ENCODE measurements around the gene AADACL4.

AADACL4 gene

DNA sequence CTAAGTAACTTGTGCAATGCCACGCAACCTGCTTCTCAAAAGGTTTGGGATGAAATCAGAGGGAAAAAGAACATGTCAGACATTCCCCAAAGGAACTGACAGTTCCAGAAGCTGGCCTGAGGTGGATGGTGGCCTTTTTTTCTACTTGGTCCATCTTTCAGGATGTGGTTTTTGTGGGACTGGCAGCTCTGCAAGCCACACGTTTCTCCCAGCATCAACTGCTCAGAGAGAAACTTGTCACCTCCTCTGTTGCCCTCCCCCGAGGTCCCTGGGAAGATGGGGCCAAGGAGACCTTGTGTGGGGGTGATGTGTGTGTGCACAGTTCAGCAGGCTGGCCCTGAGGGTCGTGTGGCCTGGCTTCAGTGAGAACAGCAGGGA is 23.4 kb upstream of the AADACL4 start:
- no peaks in the 10 kb centered on the region for H3K27me3 ChIP-seq (replicated peaks)
- in situ Hi-C loops (cut with HindIII; ENCODE audit: low pct_ligation_motif_present, low sequenced_read_pairs): no loop called here
- TF ChIP-seq CTCF (IDR thresholded peaks at IDR 0.05; ENCODE audit: low read depth, low read length, missing control alignments): no peak
- peak overlapping the region; percentile 98 for H3K27ac ChIP-seq
- no peak for DNase-seq
- no peak overlapping the region for H3K4me3 ChIP-seq (ENCODE audit: low read depth, low read length)
- H3K36me3 ChIP-seq (replicated peaks): peaks cover 13% of the 10 kb centered on the region

GRCh38 chr1:12620931-12621330 is 23.0 kb upstream of the AADACL4 start:
- Histone ChIP-seq H3K36me3 (replicated peaks) (peaks cover 8% of the 10 kb centered on the region), H3K4me3 (ENCODE audit: low read depth, low read length) (no peak overlapping the region), H3K27ac (no peak overlapping the region), H3K27me3 (replicated peaks) (no peaks in the 10 kb centered on the region)
- in situ Hi-C loops (cut with HindIII; ENCODE audit: low pct_ligation_motif_present, low sequenced_read_pairs): no loop called here
- TF ChIP-seq CTCF (IDR thresholded peaks at IDR 0.05; ENCODE audit: low read depth, low read length, missing control alignments): no peak
- no peak for DNase-seq

DNA sequence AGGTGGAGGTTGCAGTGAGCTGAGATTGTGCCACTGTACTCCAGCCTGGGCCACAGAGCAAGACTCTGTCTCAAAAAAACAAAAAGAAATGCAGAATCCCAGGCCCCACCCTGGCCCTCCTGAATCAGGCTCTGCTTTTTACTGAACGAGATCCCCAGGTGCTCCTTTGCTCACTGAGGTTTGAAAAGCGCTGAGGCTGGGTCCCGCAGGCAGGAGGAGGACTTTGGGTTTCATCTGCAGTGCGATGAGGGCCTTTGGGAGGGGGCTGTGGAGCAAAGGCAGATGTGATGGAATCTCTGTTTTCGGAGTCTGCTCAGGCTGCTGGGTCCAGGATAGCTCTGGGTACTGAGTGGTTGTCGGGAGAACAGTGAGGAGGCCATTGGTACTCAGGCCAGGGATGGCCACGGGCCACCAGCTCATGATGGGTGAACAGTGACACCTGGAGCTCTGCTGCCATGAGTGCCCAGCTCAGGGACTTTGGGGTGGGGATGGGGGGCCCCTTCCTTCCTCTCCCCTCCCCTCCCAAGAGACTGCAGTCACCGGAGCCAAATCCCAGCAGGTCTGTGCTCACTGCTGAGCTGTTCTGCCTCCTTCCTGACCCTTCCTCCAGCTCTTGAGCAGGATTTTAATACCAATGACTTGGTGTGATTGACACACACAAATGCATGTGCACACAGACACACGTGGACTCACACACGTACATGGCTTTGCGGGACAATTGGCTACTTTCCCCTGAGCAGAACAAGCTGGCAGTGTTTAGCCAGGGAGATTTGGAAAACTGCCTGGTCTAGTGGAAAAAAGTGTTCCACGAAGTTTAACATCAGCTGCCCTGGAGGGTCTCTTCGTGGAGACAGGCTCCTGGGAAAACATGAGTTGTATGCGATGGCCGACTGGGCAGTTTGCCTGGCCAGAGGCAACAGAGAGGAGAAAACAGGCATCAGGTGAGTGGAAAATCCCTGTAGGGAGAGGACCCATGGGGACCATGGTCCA is 22.2 kb upstream of the AADACL4 start:
- DNase-seq: no peak
- TF ChIP-seq CTCF (IDR thresholded peaks at IDR 0.05; ENCODE audit: low read depth, low read length, missing control alignments): no peak
- Histone ChIP-seq H3K4me3 (ENCODE audit: low read depth, low read length) (no peak overlapping the region), H3K27ac (no peak overlapping the region), H3K27me3 (replicated peaks) (no peaks in the 10 kb centered on the region), H3K36me3 (replicated peaks) (peaks cover 5% of the 10 kb centered on the region)
- in situ Hi-C loops (cut with HindIII; ENCODE audit: low pct_ligation_motif_present, low sequenced_read_pairs): no loop called here

- DNase-seq: no peak
- no peak for TF ChIP-seq CTCF (IDR thresholded peaks at IDR 0.05; ENCODE audit: low read depth, low read length, missing control alignments)
- Histone ChIP-seq H3K4me3 (ENCODE audit: low read depth, low read length) (no peak overlapping the region), H3K27me3 (replicated peaks) (no peaks in the 10 kb centered on the region), H3K36me3 (replicated peaks) (no peaks in the 10 kb centered on the region), H3K27ac (no peak overlapping the region)
- in situ Hi-C loops (cut with HindIII; ENCODE audit: low pct_ligation_motif_present, low sequenced_read_pairs): no loop called here
These were observed 21.4 kb upstream of the AADACL4 start for GRCh38 chr1:12622506-12622905.

GRCh38 chr1:12625276-12625675 is 18.6 kb upstream of the AADACL4 start:
- Histone ChIP-seq H3K27ac (no peak overlapping the region), H3K27me3 (replicated peaks) (no peaks in the 10 kb centered on the region), H3K4me3 (ENCODE audit: low read depth, low read length) (no peak overlapping the region), H3K36me3 (replicated peaks) (no peaks in the 10 kb centered on the region)
- in situ Hi-C loops (cut with HindIII; ENCODE audit: low pct_ligation_motif_present, low sequenced_read_pairs): loop anchor here (25.0 kb wide), 1 partner anchor 338 kb away; no protein-coding TSS in a partner anchor
- no peak for DNase-seq
- TF ChIP-seq CTCF (IDR thresholded peaks at IDR 0.05; ENCODE audit: low read depth, low read length, missing control alignments): no peak

All from brain microvascular endothelial cell (primary cell).